HEK293 (cell line): Measurements from ENCODE around the gene PAQR8.

Source experiments
- CTCF ChIA-PET: fragments of 350-600 bp; formaldehyde crosslinking; extraction: SDS; loops from one replicate; lab custom pipeline; 2021; ENCODE audit warnings: antibody characterized with exemption; lab: Yijun Ruan, JAX
- POLR2A ChIA-PET: fragments of 300-600 bp; formaldehyde crosslinking; extraction: SDS; loops from one replicate; lab custom pipeline; 2020; ENCODE audit warnings: antibody characterized with exemption, inconsistent platforms; lab: Yijun Ruan, JAX
- H3K27ac ChIP-seq: fragments of 200-500 bp; sonication (Bioruptor generic); 2 replicates; pipeline ENCODE4 v1.5.1; 2014; ENCODE audit warnings: low read depth, low read length, control low read depth, inconsistent platforms; ENCODE audit errors: extremely low read depth
- H3K36me3 ChIP-seq, 2 experiments: fragments of 200-500 bp in 1 of 2; sonication (Bioruptor generic) in 1 of 2; 1 replicate in 1 of 2; 2 replicates in 1 of 2; pipeline ENCODE4 v1.5.1; 2014 to 2017; ENCODE audit warnings: inconsistent platforms in 2 of 2, low read length in 2 of 2; ENCODE audit not compliant: control insufficient read depth in 2 of 2, insufficient read depth in 1 of 2
- H3K4me1 ChIP-seq: fragments of 200-500 bp; sonication (Bioruptor generic); 2 replicates; pipeline ENCODE4 v1.5.1; 2014; ENCODE audit warnings: mild to moderate bottlenecking, low read length, inconsistent platforms; ENCODE audit not compliant: control insufficient read depth, insufficient read depth
- H3K4me3 ChIP-seq: 2 replicates; pipeline ENCODE4 v1.5.1; 2011; ENCODE audit warnings: low read depth, mild to moderate bottlenecking, control low read depth, low read length, moderate library complexity
- H3K9me3 ChIP-seq: fragments of 200-500 bp; sonication (Bioruptor generic); 2 replicates; pipeline ENCODE4 v1.5.1; 2014; ENCODE audit warnings: low read depth, low read length, inconsistent platforms; ENCODE audit not compliant: control insufficient read depth, insufficient read depth
- BCL11A ChIP-seq: fragments of 450-650 bp; formaldehyde crosslinking; IDR thresholded peaks from 2 replicates; pipeline ENCODE4 v1.5.1; 2016; ENCODE audit warnings: low read depth, missing biosample characterization, missing genetic modification characterization
- GLIS1 ChIP-seq: fragments of 450-650 bp; formaldehyde crosslinking; IDR thresholded peaks from 2 replicates; pipeline ENCODE4 v1.5.1; 2016; ENCODE audit warnings: missing biosample characterization, missing genetic modification characterization
- PATZ1 ChIP-seq: fragments of 450-650 bp; formaldehyde crosslinking; IDR thresholded peaks from 2 replicates; pipeline ENCODE4 v1.5.1; 2016; ENCODE audit warnings: missing biosample characterization, missing genetic modification characterization
- PRDM10 ChIP-seq: fragments of 450-650 bp; formaldehyde crosslinking; IDR thresholded peaks from 2 replicates; pipeline ENCODE4 v1.5.1; 2016; ENCODE audit warnings: missing biosample characterization, missing genetic modification characterization
- YY2 ChIP-seq: fragments of 450-650 bp; formaldehyde crosslinking; IDR thresholded peaks from 2 replicates; pipeline ENCODE4 v1.5.1; 2016; ENCODE audit warnings: missing biosample characterization, missing genetic modification characterization
- ZBTB1 ChIP-seq: fragments of 450-650 bp; formaldehyde crosslinking; IDR thresholded peaks from 2 replicates; pipeline ENCODE4 v1.5.1; 2016; ENCODE audit warnings: missing biosample characterization, missing genetic modification characterization
- ZBTB7A ChIP-seq: fragments of 450-650 bp; formaldehyde crosslinking; IDR thresholded peaks from 2 replicates; pipeline ENCODE4 v1.5.1; 2016; ENCODE audit warnings: low read depth, missing biosample characterization, missing genetic modification characterization
- ZEB2 ChIP-seq: fragments of 450-650 bp; formaldehyde crosslinking; IDR thresholded peaks from 2 replicates; pipeline ENCODE4 v1.5.1; 2016; ENCODE audit warnings: missing biosample characterization, missing genetic modification characterization
- ZNF155 ChIP-seq: fragments of 450-650 bp; formaldehyde crosslinking; IDR thresholded peaks from 2 replicates; pipeline ENCODE4 v1.5.1; 2016; ENCODE audit warnings: missing biosample characterization, missing genetic modification characterization
- ZNF19 ChIP-seq: fragments of 450-650 bp; formaldehyde crosslinking; IDR thresholded peaks from 2 replicates; pipeline ENCODE4; 2016; ENCODE audit warnings: missing biosample characterization, missing genetic modification characterization, low read depth
- ZNF2 ChIP-seq: fragments of 450-650 bp; formaldehyde crosslinking; IDR thresholded peaks from 2 replicates; pipeline ENCODE4 v1.5.1; 2016; ENCODE audit warnings: missing biosample characterization, missing genetic modification characterization
- ZNF24 ChIP-seq: fragments of 450-650 bp; formaldehyde crosslinking; IDR thresholded peaks from 2 replicates; pipeline ENCODE4 v1.5.1; 2016; ENCODE audit warnings: missing biosample characterization, missing genetic modification characterization
- ZNF280D ChIP-seq: fragments of 450-650 bp; formaldehyde crosslinking; IDR thresholded peaks from 2 replicates; pipeline ENCODE4 v1.5.1; 2016; ENCODE audit warnings: missing biosample characterization, missing genetic modification characterization
- ZNF416 ChIP-seq: fragments of 450-650 bp; formaldehyde crosslinking; IDR thresholded peaks from 2 replicates; pipeline ENCODE4 v1.5.1; 2016; ENCODE audit warnings: missing biosample characterization, missing genetic modification characterization
- ZNF426 ChIP-seq: fragments of 450-650 bp; formaldehyde crosslinking; IDR thresholded peaks from 2 replicates; pipeline ENCODE4 v1.5.1; 2017; ENCODE audit warnings: missing biosample characterization, missing genetic modification characterization, mild to moderate bottlenecking, inconsistent platforms, moderate library complexity
- ZNF433 ChIP-seq: fragments of 450-650 bp; formaldehyde crosslinking; IDR thresholded peaks from 2 replicates; pipeline ENCODE4 v1.5.1; 2016; ENCODE audit warnings: missing biosample characterization, missing genetic modification characterization, low read depth
- ZNF580 ChIP-seq: fragments of 450-650 bp; formaldehyde crosslinking; IDR thresholded peaks from 2 replicates; pipeline ENCODE4 v1.5.1; 2016; ENCODE audit warnings: missing biosample characterization, missing genetic modification characterization
- ZNF585B ChIP-seq: fragments of 450-650 bp; formaldehyde crosslinking; IDR thresholded peaks from 2 replicates; pipeline ENCODE4 v1.5.1; 2016; ENCODE audit warnings: missing biosample characterization, missing genetic modification characterization
- ZNF658 ChIP-seq: fragments of 450-650 bp; formaldehyde crosslinking; IDR thresholded peaks from 2 replicates; pipeline ENCODE4; 2016; ENCODE audit warnings: missing biosample characterization, missing genetic modification characterization
- ZNF664 ChIP-seq: fragments of 450-650 bp; formaldehyde crosslinking; IDR thresholded peaks from 2 replicates; pipeline ENCODE4 v1.5.1; 2016; ENCODE audit warnings: missing biosample characterization, missing genetic modification characterization
- ZNF747 ChIP-seq: fragments of 450-650 bp; formaldehyde crosslinking; IDR thresholded peaks from 2 replicates; pipeline ENCODE4 v1.5.1; 2016; ENCODE audit warnings: missing biosample characterization, missing genetic modification characterization
- ZNF777 ChIP-seq: fragments of 450-650 bp; formaldehyde crosslinking; IDR thresholded peaks from 2 replicates; pipeline ENCODE4 v1.5.1; 2017; ENCODE audit warnings: missing biosample characterization, missing genetic modification characterization, borderline replicate concordance
- ZNF791 ChIP-seq: fragments of 450-650 bp; formaldehyde crosslinking; IDR thresholded peaks from 2 replicates; pipeline ENCODE4 v1.5.1; 2016; ENCODE audit warnings: missing biosample characterization, missing genetic modification characterization
- ZSCAN5A ChIP-seq: fragments of 450-650 bp; formaldehyde crosslinking; IDR thresholded peaks from 2 replicates; pipeline ENCODE4 v1.5.1; 2016; ENCODE audit warnings: missing biosample characterization, missing genetic modification characterization

The PAQR8 gene

GRCh38 chr6:52403627-52404026 lies 41.7 kb downstream of the PAQR8 start:
- peaks cover 0 to 12% of the 10 kb centered on the region in 2 experiments; a peak in 1 of 3 replicates for H3K36me3 ChIP-seq
- ChIA-PET CTCF (interaction anchor here (0.6 to 9.4 kb wide), 9 partner anchors 12 to 1602 kb away, joined by 3 to 202 read pairs (median 4); partner anchors contain the start of gene MCM3), POLR2A (interaction anchor here (0.7 kb wide), 1 partner anchor 119 kb away, joined by 3 read pairs; the partner anchor contains the start of gene MCM3)
- no peak overlapping the region for H3K27ac ChIP-seq
- H3K4me3 ChIP-seq, result no peak overlapping the region
- no peaks in the 10 kb centered on the region for H3K9me3 ChIP-seq
- TF ChIP-seq ZNF2 (tag by site-specific recombination) (no peak), ZNF19 (tag by site-specific recombination) (no peak), ZNF777 (tag by site-specific recombination) (no peak), ZBTB7A (no peak), ZNF658 (tag by site-specific recombination) (no peak), ZNF585B (no peak), ZNF155 (tag by site-specific recombination) (no peak), ZNF580 (tag by site-specific recombination) (no peak), GLIS1 (tag by site-specific recombination) (no peak), ZNF24 (tag by site-specific recombination) (no peak), PRDM10 (no peak), YY2 (tag by site-specific recombination) (no peak), PATZ1 (tag by site-specific recombination) (no peak), ZNF791 (tag by site-specific recombination) (no peak), ZNF280D (tag by site-specific recombination) (no peak), ZNF433 (tag by site-specific recombination) (no peak), ZBTB1 (tag by site-specific recombination) (no peak)
- TF ChIP-seq, all 188 proteins: peak for 0
- no peaks in the 10 kb centered on the region for H3K4me1 ChIP-seq

- H3K4me1 ChIP-seq, result no peaks in the 10 kb centered on the region
- H3K9me3 ChIP-seq, result no peaks in the 10 kb centered on the region
- H3K36me3 ChIP-seq, result peaks cover 0 to 12% of the 10 kb centered on the region in 2 experiments; a peak in 1 of 3 replicates
- POLR2A ChIA-PET, result no interaction called here
- H3K4me3 ChIP-seq, result no peak overlapping the region
- H3K27ac ChIP-seq, result no peak overlapping the region
- CTCF ChIA-PET, result interaction anchor here (0.6 to 2.8 kb wide), 13 partner anchors 11 to 674 kb away, joined by 3 to 17 read pairs (median 5); no protein-coding TSS in a partner anchor
- TF ChIP-seq BCL11A (tag by site-specific recombination) (no peak), ZNF2 (tag by site-specific recombination) (no peak), ZNF426 (no peak), ZNF416 (no peak), ZSCAN5A (no peak), ZEB2 (no peak), ZNF747 (tag by site-specific recombination) (no peak), ZNF664 (tag by site-specific recombination) (no peak)
These were observed 43.3 kb downstream of the PAQR8 start for GRCh38 chr6:52405243-52405642.
